ENCODE data around the gene NHERF1. TPM values are rescaled to one million over a fixed set of nuclear protein-coding genes. Genes with fewer than 3 reads are reported as not detected.

NHERF1 gene
- total RNA-seq, 1 donor: 22.1 TPM

DNA sequence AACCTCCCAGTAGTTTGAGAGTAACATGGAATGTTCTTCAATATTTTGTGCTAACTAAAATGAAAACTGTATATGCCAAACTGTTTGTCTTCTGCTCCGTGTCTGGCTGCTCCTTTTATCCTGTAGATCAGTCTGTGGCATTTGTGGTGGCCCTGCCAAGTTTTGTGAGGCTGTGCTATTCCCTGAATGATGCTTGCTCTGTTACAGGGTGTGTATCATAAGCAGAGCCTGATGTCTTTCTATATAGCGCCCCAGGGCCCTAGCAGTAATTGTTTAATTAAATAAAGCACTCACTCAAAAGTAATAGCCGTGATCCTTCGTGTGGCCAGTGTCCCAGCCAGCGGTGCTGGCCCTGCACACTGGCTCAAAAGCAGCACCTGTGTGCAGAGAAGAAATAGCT, 55.5 kb downstream of the NHERF1 start:
- no peak for TF ChIP-seq CTCF (IDR thresholded peaks at IDR 0.05; ENCODE audit: extremely low read depth, low read depth, low read length)
- no peaks in the 10 kb centered on the region for H3K4me1 ChIP-seq (ENCODE audit: insufficient read depth, low read length)
- H3K27me3 ChIP-seq (ENCODE audit: insufficient read depth, low read length): no peaks in the 10 kb centered on the region
- no peaks in the 10 kb centered on the region for H3K9me3 ChIP-seq (ENCODE audit: low read depth, low read length)
- no peak overlapping the region for H3K4me3 ChIP-seq (ENCODE audit: insufficient read depth, low read length)
- H3K79me2 ChIP-seq (ENCODE audit: insufficient read depth, low read length): no peaks in the 10 kb centered on the region
- DNase-seq (ENCODE audit: insufficient read length, low spot score, missing footprints): no peak
- H2AFZ ChIP-seq (ENCODE audit: low read length): no peak overlapping the region
- H3K36me3 ChIP-seq (ENCODE audit: insufficient read depth, low read length): peaks cover 30% of the 10 kb centered on the region
- peaks cover 6% of the 10 kb centered on the region for H4K20me1 ChIP-seq (ENCODE audit: insufficient read depth, low read length)
- no peak overlapping the region for H3K27ac ChIP-seq (ENCODE audit: low read depth, low read length)
- H3K4me2 ChIP-seq (ENCODE audit: insufficient read depth, low read length): no peak overlapping the region

- Histone ChIP-seq H3K4me1 (ENCODE audit: insufficient read depth, low read length) (no peaks in the 10 kb centered on the region), H3K9me3 (ENCODE audit: low read depth, low read length) (no peaks in the 10 kb centered on the region), H3K27ac (ENCODE audit: low read depth, low read length) (no peak overlapping the region), H3K4me2 (ENCODE audit: insufficient read depth, low read length) (no peak overlapping the region), H2AFZ (ENCODE audit: low read length) (no peak overlapping the region), H4K20me1 (ENCODE audit: insufficient read depth, low read length) (peaks cover 6% of the 10 kb centered on the region), H3K4me3 (ENCODE audit: insufficient read depth, low read length) (no peak overlapping the region), H3K27me3 (ENCODE audit: insufficient read depth, low read length) (no peaks in the 10 kb centered on the region), H3K36me3 (ENCODE audit: insufficient read depth, low read length) (peaks cover 27% of the 10 kb centered on the region), H3K79me2 (ENCODE audit: insufficient read depth, low read length) (no peaks in the 10 kb centered on the region)
- no peak for TF ChIP-seq CTCF (IDR thresholded peaks at IDR 0.05; ENCODE audit: extremely low read depth, low read depth, low read length)
- DNase-seq (ENCODE audit: insufficient read length, low spot score, missing footprints): no peak
These were observed 56.3 kb downstream of the NHERF1 start for GRCh38 chr17:74804683-74805082.

- Histone ChIP-seq H3K9me3 (ENCODE audit: low read depth, low read length) (no peaks in the 10 kb centered on the region), H3K36me3 (ENCODE audit: insufficient read depth, low read length) (peaks cover 19% of the 10 kb centered on the region), H3K4me1 (ENCODE audit: insufficient read depth, low read length) (no peaks in the 10 kb centered on the region), H3K4me3 (ENCODE audit: insufficient read depth, low read length) (no peak overlapping the region), H3K79me2 (ENCODE audit: insufficient read depth, low read length) (no peaks in the 10 kb centered on the region), H3K27me3 (ENCODE audit: insufficient read depth, low read length) (no peaks in the 10 kb centered on the region), H3K27ac (ENCODE audit: low read depth, low read length) (no peak overlapping the region), H4K20me1 (ENCODE audit: insufficient read depth, low read length) (peaks cover 6% of the 10 kb centered on the region), H3K4me2 (ENCODE audit: insufficient read depth, low read length) (no peak overlapping the region), H2AFZ (ENCODE audit: low read length) (no peak overlapping the region)
- DNase-seq (ENCODE audit: insufficient read length, low spot score, missing footprints): no peak
- no peak for TF ChIP-seq CTCF (IDR thresholded peaks at IDR 0.05; ENCODE audit: extremely low read depth, low read depth, low read length)
These were observed 57.2 kb downstream of the NHERF1 start for GRCh38 chr17:74805591-74805991.

DNA sequence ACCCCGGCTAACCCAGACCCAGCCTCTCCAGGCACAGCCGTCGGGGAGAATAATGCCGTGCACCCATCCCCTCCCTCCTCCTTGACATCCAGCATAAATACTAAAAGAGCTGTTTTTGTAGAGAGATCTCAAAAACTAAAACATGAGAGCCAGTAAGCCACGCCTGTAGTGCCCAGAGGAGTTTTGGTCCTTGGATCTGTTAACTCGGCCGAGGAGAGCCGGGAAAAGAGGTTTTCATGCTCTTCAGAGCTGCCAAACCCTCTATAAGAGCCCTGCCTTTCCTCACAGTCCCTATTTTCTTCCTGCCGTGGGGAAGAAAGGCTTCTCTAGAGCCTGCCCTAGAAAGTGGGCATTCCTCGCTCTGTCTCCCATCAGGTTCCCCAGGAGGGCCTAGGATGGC, 57.9 kb downstream of the NHERF1 start:
- no peak overlapping the region for H3K4me3 ChIP-seq (ENCODE audit: insufficient read depth, low read length)
- H3K9me3 ChIP-seq (ENCODE audit: low read depth, low read length): no peaks in the 10 kb centered on the region
- H2AFZ ChIP-seq (ENCODE audit: low read length): no peak overlapping the region
- no peak overlapping the region for H3K27ac ChIP-seq (ENCODE audit: low read depth, low read length)
- no peaks in the 10 kb centered on the region for H3K27me3 ChIP-seq (ENCODE audit: insufficient read depth, low read length)
- no peaks in the 10 kb centered on the region for H3K79me2 ChIP-seq (ENCODE audit: insufficient read depth, low read length)
- no peaks in the 10 kb centered on the region for H3K4me1 ChIP-seq (ENCODE audit: insufficient read depth, low read length)
- no peak for DNase-seq (ENCODE audit: insufficient read length, low spot score, missing footprints)
- H4K20me1 ChIP-seq (ENCODE audit: insufficient read depth, low read length): peaks cover 6% of the 10 kb centered on the region
- TF ChIP-seq CTCF (IDR thresholded peaks at IDR 0.05; ENCODE audit: extremely low read depth, low read depth, low read length): no peak
- peaks cover 17% of the 10 kb centered on the region for H3K36me3 ChIP-seq (ENCODE audit: insufficient read depth, low read length)
- H3K4me2 ChIP-seq (ENCODE audit: insufficient read depth, low read length): no peak overlapping the region
